ENCODE results near the gene PRDX5. TPM values are rescaled to one million over a fixed set of nuclear protein-coding genes. Genes with fewer than 3 reads are reported as not detected.
"Not testable (repeated sequence)": the region's sequence is repeated elsewhere in the genome, so short reads cannot be mapped to it uniquely, and the experiment has no call there.

The PRDX5 gene
- total and polyA plus RNA-seq, 2 donors: 222 to 286 TPM

- Histone ChIP-seq H3K4me1 (ENCODE audit: control insufficient read depth in 2 of 2, insufficient read depth in 2 of 2, low read length in 2 of 2) (peaks cover 15 to 36% of the 10 kb centered on the region in 2 donors), H3K27me3 (ENCODE audit: control insufficient read depth in 2 of 2, insufficient read depth in 1 of 2, low read length in 1 of 2) (peaks cover 32 to 52% of the 10 kb centered on the region in 2 donors), H3K36me3 (ENCODE audit: control insufficient read depth in 2 of 2, insufficient read depth in 2 of 2, low read length in 1 of 2) (peaks cover 10 to 11% of the 10 kb centered on the region in 2 donors), H3K4me3 (ENCODE audit: low read length in 2 of 2) (peak overlapping the region; percentile 50 to 89), H3K27ac (ENCODE audit: low read depth in 1 of 2, low read length in 1 of 2) (no peak overlapping the region), H3K9me3 (ENCODE audit: control insufficient read depth in 2 of 2, insufficient read depth in 1 of 2, low read length in 1 of 2) (peaks cover 0 to 25% of the 10 kb centered on the region in 2 donors)
- no peak for DNase-seq (ENCODE audit: low read depth in 6 of 9, low spot score in 9 of 9)
- 50% methylated on average over 5 of the region's 5 CpGs for WGBS
These were observed 13.9 kb upstream of the PRDX5 start for GRCh38 chr11:64304032-64304315.

- Histone ChIP-seq H3K4me3 (ENCODE audit: low read length in 2 of 2) (peak overlapping the region; percentile 50 to 89), H3K27me3 (ENCODE audit: control insufficient read depth in 2 of 2, insufficient read depth in 1 of 2, low read length in 1 of 2) (peaks cover 26 to 47% of the 10 kb centered on the region in 2 donors), H3K27ac (ENCODE audit: low read depth in 1 of 2, low read length in 1 of 2) (peak overlapping the region; percentile 90 to 91), H3K9me3 (ENCODE audit: control insufficient read depth in 2 of 2, insufficient read depth in 1 of 2, low read length in 1 of 2) (peaks cover 0 to 25% of the 10 kb centered on the region in 2 donors), H3K36me3 (ENCODE audit: control insufficient read depth in 2 of 2, insufficient read depth in 2 of 2, low read length in 1 of 2) (peaks cover 10 to 13% of the 10 kb centered on the region in 2 donors), H3K4me1 (ENCODE audit: control insufficient read depth in 2 of 2, insufficient read depth in 2 of 2, low read length in 2 of 2) (peaks cover 15 to 36% of the 10 kb centered on the region in 2 donors)
- peak; percentile 73 to 95 (median 87) for DNase-seq (ENCODE audit: low read depth in 6 of 9, low spot score in 9 of 9)
- WGBS: under 1% methylated on average over 46 of the region's 46 CpGs
These were observed 13.4 kb upstream of the PRDX5 start for GRCh38 chr11:64304316-64305072.

- H3K36me3 ChIP-seq (ENCODE audit: control insufficient read depth in 2 of 2, insufficient read depth in 2 of 2, low read length in 1 of 2): peaks cover 10 to 16% of the 10 kb centered on the region in 2 donors
- WGBS: 1% methylated on average over 81 of the region's 81 CpGs
- peak; percentile 92 to 99 (median 98) for DNase-seq (ENCODE audit: low read depth in 6 of 9, low spot score in 9 of 9)
- peak within 1 kb of the TSS; percentile 69 to 89 for H3K4me3 ChIP-seq (ENCODE audit: low read length in 2 of 2)
- H3K4me1 ChIP-seq (ENCODE audit: control insufficient read depth in 2 of 2, insufficient read depth in 2 of 2, low read length in 2 of 2): peaks cover 15 to 29% of the 10 kb centered on the region in 2 donors
- peak within 1 kb of the TSS; percentile 90 to 91 for H3K27ac ChIP-seq (ENCODE audit: low read depth in 1 of 2, low read length in 1 of 2)
- H3K9me3 ChIP-seq (ENCODE audit: control insufficient read depth in 2 of 2, insufficient read depth in 1 of 2, low read length in 1 of 2): peaks cover 0 to 19% of the 10 kb centered on the region in 2 donors
- H3K27me3 ChIP-seq (ENCODE audit: control insufficient read depth in 2 of 2, insufficient read depth in 1 of 2, low read length in 1 of 2): peaks cover 21 to 40% of the 10 kb centered on the region in 2 donors
These were observed 12.7 kb upstream of the PRDX5 start, which contains the start of gene ESRRA for GRCh38 chr11:64305075-64305690. Gene ESRRA (plus strand): TSS chr11:64305524. CDS start chr11:64307180, 1,656 bp downstream.

GRCh38 chr11:64305691-64306562 lies 12.0 kb upstream of the PRDX5 start:
- H3K4me1 ChIP-seq (ENCODE audit: control insufficient read depth in 2 of 2, insufficient read depth in 2 of 2, low read length in 2 of 2): peaks cover 12 to 21% of the 10 kb centered on the region in 2 donors

GRCh38 chr11:64306563-64306875 lies 11.4 kb upstream of the PRDX5 start:
- peak overlapping the region; percentile 69 to 89 for H3K4me3 ChIP-seq (ENCODE audit: low read length in 2 of 2)
- H3K27me3 ChIP-seq (ENCODE audit: control insufficient read depth in 2 of 2, insufficient read depth in 1 of 2, low read length in 1 of 2): peaks cover 8 to 27% of the 10 kb centered on the region in 2 donors
- DNase-seq (ENCODE audit: low read depth in 6 of 9, low spot score in 9 of 9): no peak
- peaks cover 10 to 21% of the 10 kb centered on the region in 2 donors for H3K4me1 ChIP-seq (ENCODE audit: control insufficient read depth in 2 of 2, insufficient read depth in 2 of 2, low read length in 2 of 2)
- peaks cover 0 to 7% of the 10 kb centered on the region in 2 donors for H3K9me3 ChIP-seq (ENCODE audit: control insufficient read depth in 2 of 2, insufficient read depth in 1 of 2, low read length in 1 of 2)
- H3K27ac ChIP-seq (ENCODE audit: low read depth in 1 of 2, low read length in 1 of 2): peak overlapping the region in 1 of 2 donors; percentile 70
- H3K36me3 ChIP-seq (ENCODE audit: control insufficient read depth in 2 of 2, insufficient read depth in 2 of 2, low read length in 1 of 2): peaks cover 14 to 16% of the 10 kb centered on the region in 2 donors
- 42% methylated on average over 9 of the region's 9 CpGs for WGBS

More at GRCh38 chr11:64305691-64306562, 12.0 kb upstream of the PRDX5 start:
- peak in 5 of 9 donors; percentile 64 to 84 (median 71) for DNase-seq (ENCODE audit: low read depth in 6 of 9, low spot score in 9 of 9)
- Histone ChIP-seq H3K27ac (ENCODE audit: low read depth in 1 of 2, low read length in 1 of 2) (peak overlapping the region; percentile 84 to 86), H3K36me3 (ENCODE audit: control insufficient read depth in 2 of 2, insufficient read depth in 2 of 2, low read length in 1 of 2) (peaks cover 10 to 16% of the 10 kb centered on the region in 2 donors), H3K4me3 (ENCODE audit: low read length in 2 of 2) (peak overlapping the region; percentile 69 to 89), H3K9me3 (ENCODE audit: control insufficient read depth in 2 of 2, insufficient read depth in 1 of 2, low read length in 1 of 2) (peaks cover 0 to 11% of the 10 kb centered on the region in 2 donors), H3K27me3 (ENCODE audit: control insufficient read depth in 2 of 2, insufficient read depth in 1 of 2, low read length in 1 of 2) (peaks cover 14 to 32% of the 10 kb centered on the region in 2 donors)
- WGBS: 1% methylated on average over 71 of the region's 71 CpGs

- H3K9me3 ChIP-seq (ENCODE audit: control insufficient read depth in 2 of 2, insufficient read depth in 1 of 2, low read length in 1 of 2): peaks cover 0 to 4% of the 10 kb centered on the region in 2 donors
- peaks cover 10 to 21% of the 10 kb centered on the region in 2 donors for H3K4me1 ChIP-seq (ENCODE audit: control insufficient read depth in 2 of 2, insufficient read depth in 2 of 2, low read length in 2 of 2)
- DNase-seq (ENCODE audit: low read depth in 6 of 9, low spot score in 9 of 9): no peak
- H3K36me3 ChIP-seq (ENCODE audit: control insufficient read depth in 2 of 2, insufficient read depth in 2 of 2, low read length in 1 of 2): peaks cover 14 to 16% of the 10 kb centered on the region in 2 donors
- peaks cover 3 to 21% of the 10 kb centered on the region in 2 donors for H3K27me3 ChIP-seq (ENCODE audit: control insufficient read depth in 2 of 2, insufficient read depth in 1 of 2, low read length in 1 of 2)
- H3K4me3 ChIP-seq (ENCODE audit: low read length in 2 of 2): peak overlapping the region; percentile 69 to 89
- 91% methylated on average over 15 of the region's 15 CpGs for WGBS
- no peak overlapping the region for H3K27ac ChIP-seq (ENCODE audit: low read depth in 1 of 2, low read length in 1 of 2)
These were observed 10.9 kb upstream of the PRDX5 start for GRCh38 chr11:64306876-64307622.

- H3K4me3 ChIP-seq (ENCODE audit: low read length in 2 of 2); DNase-seq (ENCODE audit: low read depth in 6 of 9, low spot score in 9 of 9); H3K9me3 ChIP-seq (ENCODE audit: control insufficient read depth in 2 of 2, insufficient read depth in 1 of 2, low read length in 1 of 2); H3K27ac ChIP-seq (ENCODE audit: low read depth in 1 of 2, low read length in 1 of 2): not testable (repeated sequence)
- Histone ChIP-seq H3K36me3 (ENCODE audit: control insufficient read depth in 2 of 2, insufficient read depth in 2 of 2, low read length in 1 of 2) (peaks cover 16 to 18% of the 10 kb centered on the region in 2 donors), H3K4me1 (ENCODE audit: control insufficient read depth in 2 of 2, insufficient read depth in 2 of 2, low read length in 2 of 2) (peaks cover 10 to 25% of the 10 kb centered on the region in 2 donors), H3K27me3 (ENCODE audit: control insufficient read depth in 2 of 2, insufficient read depth in 1 of 2, low read length in 1 of 2) (peaks cover 2 to 14% of the 10 kb centered on the region in 2 donors)
- 97% methylated on average over 5 of the region's 5 CpGs for WGBS
These were observed 10.1 kb upstream of the PRDX5 start for GRCh38 chr11:64307795-64308194.

GRCh38 chr11:64312947-64313346 lies 5.0 kb upstream of the PRDX5 start:
- Histone ChIP-seq H3K36me3 (ENCODE audit: control insufficient read depth in 2 of 2, insufficient read depth in 2 of 2, low read length in 1 of 2) (peaks cover 35 to 36% of the 10 kb centered on the region in 2 donors), H3K4me3 (ENCODE audit: low read length in 2 of 2) (no peak overlapping the region), H3K4me1 (ENCODE audit: control insufficient read depth in 2 of 2, insufficient read depth in 2 of 2, low read length in 2 of 2) (peaks cover 4 to 19% of the 10 kb centered on the region in 2 donors), H3K27ac (ENCODE audit: low read depth in 1 of 2, low read length in 1 of 2) (no peak overlapping the region), H3K9me3 (ENCODE audit: control insufficient read depth in 2 of 2, insufficient read depth in 1 of 2, low read length in 1 of 2) (peaks cover 0 to 1% of the 10 kb centered on the region in 2 donors), H3K27me3 (ENCODE audit: control insufficient read depth in 2 of 2, insufficient read depth in 1 of 2, low read length in 1 of 2) (no peaks in the 10 kb centered on the region)
- 96% methylated on average over 10 of the region's 10 CpGs for WGBS
- DNase-seq (ENCODE audit: low read depth in 6 of 9, low spot score in 9 of 9): no peak

All from thymus (tissue), 11 donors.